ENCODE measurements around the gene TXNDC2.

TXNDC2 gene

GRCh38 chr18:9860682-9861081, 25.1 kb upstream of the TXNDC2 start:
- DNase-seq (ENCODE audit: low read depth in 2 of 2): no peak

- DNase-seq (ENCODE audit: low read depth in 2 of 2): no peak
Observed at GRCh38 chr18:9861157-9861556, 24.6 kb upstream of the TXNDC2 start.

DNA sequence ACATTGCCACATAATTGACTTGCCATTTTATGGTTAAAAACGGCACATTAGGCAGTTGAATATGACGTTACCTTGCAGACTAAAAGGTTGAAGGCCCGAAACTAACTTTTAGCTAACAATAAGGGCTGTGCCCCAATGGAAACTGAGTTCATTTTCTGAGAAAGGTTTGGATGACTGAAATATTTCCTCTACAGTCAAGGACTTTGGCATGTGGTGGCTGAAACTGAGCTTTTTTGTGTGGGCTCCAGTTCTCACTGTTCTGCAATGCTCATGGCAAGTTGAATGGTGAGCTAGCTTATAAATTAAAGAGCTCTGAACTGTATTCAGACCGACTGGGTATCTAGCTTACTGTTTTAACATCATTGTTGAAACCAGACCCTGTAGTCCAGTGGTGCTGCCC, 23.8 kb upstream of the TXNDC2 start:
- DNase-seq (ENCODE audit: low read depth in 2 of 2): no peak

DNA sequence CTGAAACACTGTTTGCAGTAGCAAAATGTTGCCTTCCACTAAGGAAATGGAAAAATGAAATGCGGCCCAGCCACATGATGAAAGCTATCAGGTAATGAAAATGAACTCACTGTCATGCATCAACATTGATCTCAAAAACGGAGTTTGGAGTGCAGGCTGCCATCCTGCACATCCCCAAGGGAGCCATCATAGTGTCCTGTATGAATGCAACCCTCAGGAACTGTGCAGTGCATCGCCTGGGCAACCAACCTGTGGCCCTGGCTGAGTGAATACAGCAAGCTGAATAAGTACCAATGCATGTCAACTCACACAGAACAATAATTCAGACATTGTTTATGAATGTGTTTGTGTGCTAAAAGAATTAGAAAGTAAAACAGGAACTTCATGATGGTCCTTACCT, 23.1 kb upstream of the TXNDC2 start:
- DNase-seq (ENCODE audit: low read depth in 2 of 2): no peak

GRCh38 chr18:9863282-9863681, 22.5 kb upstream of the TXNDC2 start:
- no peak for DNase-seq (ENCODE audit: low read depth in 2 of 2)

- DNase-seq (ENCODE audit: low read depth in 2 of 2): no peak
Observed at GRCh38 chr18:9865764-9866490, 19.8 kb upstream of the TXNDC2 start.

GRCh38 chr18:9866627-9867026, 19.1 kb upstream of the TXNDC2 start:
- no peak for DNase-seq (ENCODE audit: low read depth in 2 of 2)

GRCh38 chr18:9867071-9867594, 18.6 kb upstream of the TXNDC2 start:
- DNase-seq (ENCODE audit: low read depth in 2 of 2): no peak

DNA sequence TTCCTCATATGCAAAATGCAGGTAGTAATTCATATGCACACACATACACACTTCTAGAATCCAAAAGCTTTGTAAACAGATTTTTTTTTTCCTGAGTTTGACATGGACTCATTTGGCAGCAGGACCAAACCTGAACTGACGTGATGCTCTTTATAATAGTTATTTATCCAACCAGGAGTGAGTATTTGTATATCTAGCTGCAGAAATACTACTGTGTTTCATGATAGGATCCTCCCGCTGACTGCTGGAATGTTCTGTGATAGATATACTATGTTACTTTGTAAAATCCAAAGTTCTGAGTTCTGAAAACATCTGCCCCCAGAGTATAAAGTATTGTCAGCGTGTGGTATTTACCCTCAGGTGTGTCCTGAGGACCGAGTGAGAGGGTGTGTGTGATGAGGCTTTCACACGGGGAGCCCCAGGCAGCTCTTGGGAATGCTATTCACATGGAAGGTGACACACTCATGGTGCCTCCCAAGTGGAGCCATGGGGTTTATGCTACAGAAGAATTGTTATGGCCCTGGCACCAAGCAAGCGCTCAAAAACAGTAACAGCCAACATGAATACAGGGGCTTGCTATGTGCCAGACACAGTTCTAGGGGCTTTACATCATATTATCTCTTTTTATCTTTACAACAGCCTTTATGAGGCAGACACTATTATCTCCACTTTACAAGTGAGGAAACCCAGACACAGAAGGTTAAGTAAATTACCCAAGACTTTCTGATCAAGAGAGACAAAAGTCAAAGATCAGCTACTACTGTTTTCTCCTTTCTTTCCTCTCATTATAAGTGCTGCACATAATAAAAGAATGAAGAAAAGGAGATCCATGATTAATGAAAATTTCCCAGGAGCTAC, 16.7 kb upstream of the TXNDC2 start:
- DNase-seq (ENCODE audit: low read depth in 2 of 2): no peak

DNA sequence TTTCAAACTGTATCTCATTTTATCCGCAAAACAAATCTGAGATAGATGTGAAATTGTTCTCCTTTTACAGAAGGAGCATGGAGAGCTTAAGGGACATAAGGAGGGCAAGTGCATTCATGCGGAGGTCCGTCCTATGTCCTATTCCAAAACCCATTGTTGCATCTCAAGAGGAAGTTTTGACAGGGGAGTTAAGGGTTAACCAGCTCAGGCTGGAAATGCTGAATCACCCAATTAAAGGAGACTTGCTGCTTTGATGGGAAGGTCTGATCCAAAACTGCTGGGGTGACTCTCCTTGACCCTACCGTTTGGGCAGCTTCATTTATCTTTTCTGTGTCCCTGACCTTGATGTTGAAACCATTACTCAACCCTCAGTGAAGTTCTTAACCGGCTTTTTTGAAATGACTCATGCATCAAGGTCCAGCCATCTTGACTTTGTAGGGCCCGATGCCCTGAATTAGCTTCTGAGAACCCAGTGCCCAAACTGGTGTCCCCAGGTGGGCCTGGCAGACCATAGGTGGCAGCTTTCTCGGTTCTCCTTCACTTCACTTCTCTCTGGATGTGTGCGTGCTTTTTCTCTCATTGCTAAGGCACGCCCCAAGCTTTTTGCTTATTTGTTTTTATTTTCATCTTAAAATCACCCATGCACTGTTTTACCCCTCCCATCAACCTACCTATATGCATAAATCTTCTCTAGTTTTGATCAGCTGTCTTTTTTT, 15.9 kb upstream of the TXNDC2 start:
- DNase-seq (ENCODE audit: low read depth in 2 of 2): no peak

DNA sequence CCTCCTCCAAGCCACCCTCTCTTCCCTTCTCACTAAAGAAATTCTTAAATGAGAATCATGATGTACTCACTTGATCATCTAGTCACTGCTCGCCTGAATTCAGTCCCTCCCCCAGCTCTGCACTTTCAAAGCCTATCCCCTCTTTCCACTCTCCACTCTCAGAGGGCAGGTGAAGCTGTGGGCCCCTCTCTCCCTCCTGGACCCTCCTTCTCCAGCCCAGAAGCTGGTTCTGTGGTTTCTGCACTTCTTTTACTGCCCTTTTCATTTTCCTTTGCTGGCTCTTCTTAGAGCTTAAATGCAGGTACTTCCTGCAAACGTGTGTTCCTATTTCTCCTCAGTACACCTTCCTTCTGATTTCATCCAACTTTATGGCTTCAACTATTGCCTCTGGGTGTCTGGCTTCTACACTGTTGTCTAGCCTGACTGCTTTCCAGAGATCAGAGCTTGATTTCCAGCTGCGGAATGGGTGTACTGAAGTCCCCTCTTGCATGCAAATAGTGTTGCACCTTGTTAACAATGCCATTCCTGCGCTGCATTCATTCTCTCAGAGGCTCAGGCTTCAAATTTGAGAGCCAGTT, 15.3 kb upstream of the TXNDC2 start:
- no peak for DNase-seq (ENCODE audit: low read depth in 2 of 2)

- DNase-seq (ENCODE audit: low read depth in 2 of 2): no peak
Observed at GRCh38 chr18:9871244-9871746, 14.5 kb upstream of the TXNDC2 start.

GRCh38 chr18:9872823-9873222, 12.9 kb upstream of the TXNDC2 start:
- DNase-seq (ENCODE audit: low read depth in 2 of 2): no peak

DNA sequence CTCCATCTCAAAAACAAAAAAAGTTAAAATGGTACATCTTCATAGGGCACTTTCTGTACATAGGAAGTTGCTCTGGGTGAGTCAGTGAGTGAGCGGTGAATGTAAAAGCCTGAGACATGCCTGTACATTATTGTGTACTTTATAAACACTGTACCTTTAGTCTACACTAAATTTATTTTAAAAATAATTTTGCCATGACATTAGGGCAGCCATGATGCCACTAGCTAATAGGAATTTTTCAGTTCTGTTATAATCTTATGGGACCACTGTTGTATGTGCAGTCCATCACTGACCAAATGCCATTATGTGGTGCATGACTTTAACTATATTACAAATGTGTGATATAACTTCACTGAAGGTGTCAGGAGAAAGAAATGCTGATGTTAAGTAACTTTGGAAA, 11.0 kb upstream of the TXNDC2 start:
- DNase-seq (ENCODE audit: low read depth in 2 of 2): no peak

DNA sequence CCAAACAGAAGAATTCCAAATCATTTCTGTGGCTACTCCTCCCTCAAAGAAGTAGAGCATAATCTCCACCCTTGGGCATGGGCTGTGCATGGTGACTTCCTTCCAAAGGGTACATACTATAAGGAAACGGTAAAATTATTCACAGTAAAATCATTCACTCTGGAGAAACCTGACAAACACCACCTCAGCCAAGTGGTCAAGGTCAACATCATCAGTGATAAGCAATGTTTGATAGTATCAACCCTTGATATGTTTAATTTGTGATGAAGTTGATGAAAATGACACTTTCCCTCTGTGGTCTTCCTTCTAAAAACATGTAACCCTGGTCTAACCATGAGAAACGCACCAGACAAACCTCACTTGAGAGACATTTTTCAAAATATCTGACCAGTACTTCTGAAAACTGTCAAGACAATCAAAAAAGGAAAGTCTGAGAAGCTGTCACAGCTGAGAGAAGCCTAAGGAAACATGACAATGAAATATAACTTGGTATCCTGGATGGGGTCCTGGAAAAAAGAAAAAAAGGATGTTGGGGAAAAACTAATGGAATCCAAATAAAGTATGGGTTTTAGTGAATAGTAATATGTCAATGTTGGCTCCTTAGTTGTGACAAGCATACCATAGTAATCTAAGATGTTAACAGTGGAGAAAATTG, 9.4 kb upstream of the TXNDC2 start:
- DNase-seq (ENCODE audit: low read depth in 2 of 2): no peak

DNA sequence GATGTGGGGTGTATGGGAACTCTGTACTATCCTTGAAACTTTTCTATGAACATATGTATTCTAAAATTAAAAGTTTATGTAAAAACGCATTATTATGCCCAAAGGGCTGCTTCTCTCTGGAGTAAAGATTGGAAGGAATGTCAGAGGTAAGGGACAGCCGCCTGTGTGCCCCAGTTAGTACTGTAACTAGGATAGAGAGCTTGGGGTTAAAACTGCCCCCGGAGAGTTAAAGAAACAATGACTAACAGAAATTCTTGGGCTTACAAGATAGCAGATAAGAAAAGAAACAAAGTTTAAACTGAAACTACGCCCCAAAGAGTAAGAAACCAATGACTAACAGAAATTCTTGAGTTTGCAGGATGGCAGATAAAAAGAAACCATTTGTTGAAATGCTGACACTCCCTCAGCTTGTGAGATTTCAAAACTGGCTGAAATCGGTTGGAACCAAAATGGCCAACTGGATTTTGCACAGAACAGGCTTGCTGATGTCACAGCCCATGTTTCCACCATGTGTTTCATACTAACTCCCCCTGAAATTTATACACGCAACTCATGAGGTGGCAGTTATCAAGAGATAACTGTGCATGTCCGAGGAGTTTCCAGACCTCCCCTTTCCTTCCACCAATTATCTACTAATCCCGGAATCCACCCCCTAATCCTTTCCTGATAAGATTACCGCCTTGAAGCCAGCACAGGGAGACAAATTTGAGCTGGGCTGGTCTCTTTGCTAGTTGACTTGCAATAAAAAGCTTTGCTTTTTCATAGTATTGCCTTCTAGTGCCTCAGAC, 8.7 kb upstream of the TXNDC2 start:
- no peak for DNase-seq (ENCODE audit: low read depth in 2 of 2)

DNA sequence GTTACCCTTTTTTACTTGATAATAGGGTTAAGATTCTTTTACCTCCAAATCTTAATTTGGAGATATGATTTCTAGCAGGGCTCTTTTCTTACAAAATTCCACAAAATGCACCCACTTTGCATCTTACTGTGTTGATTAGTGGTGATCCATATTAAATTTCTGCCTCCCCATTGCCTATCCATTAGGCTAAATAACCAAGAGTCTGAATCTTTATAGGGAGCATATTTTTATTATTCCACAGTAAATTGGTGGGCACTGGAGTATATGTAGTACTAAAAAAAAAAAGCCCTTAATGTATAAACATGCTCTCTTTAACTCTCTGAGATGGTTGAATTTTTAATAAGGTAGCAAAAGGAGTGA, 8.1 kb upstream of the TXNDC2 start:
- no peak for DNase-seq (ENCODE audit: low read depth in 2 of 2)

DNA sequence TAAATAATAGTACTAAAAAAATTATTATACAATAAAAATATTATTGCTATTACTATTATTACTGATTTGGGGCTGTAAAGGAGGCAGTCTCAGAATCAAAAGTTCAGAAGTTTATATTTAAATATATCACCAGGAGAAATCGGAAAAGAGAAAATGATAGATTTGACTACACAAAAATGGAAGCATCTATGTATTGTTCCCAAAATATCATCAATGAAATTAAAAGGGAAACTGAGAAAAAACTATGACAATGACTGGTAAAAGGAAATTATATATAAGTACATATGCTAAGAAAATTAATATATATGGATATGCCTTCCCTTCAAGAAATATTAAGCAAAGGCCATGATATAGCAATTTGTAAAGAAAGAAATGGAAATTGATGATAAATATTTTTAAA, 7.7 kb upstream of the TXNDC2 start:
- no peak for DNase-seq (ENCODE audit: low read depth in 2 of 2)

DNA sequence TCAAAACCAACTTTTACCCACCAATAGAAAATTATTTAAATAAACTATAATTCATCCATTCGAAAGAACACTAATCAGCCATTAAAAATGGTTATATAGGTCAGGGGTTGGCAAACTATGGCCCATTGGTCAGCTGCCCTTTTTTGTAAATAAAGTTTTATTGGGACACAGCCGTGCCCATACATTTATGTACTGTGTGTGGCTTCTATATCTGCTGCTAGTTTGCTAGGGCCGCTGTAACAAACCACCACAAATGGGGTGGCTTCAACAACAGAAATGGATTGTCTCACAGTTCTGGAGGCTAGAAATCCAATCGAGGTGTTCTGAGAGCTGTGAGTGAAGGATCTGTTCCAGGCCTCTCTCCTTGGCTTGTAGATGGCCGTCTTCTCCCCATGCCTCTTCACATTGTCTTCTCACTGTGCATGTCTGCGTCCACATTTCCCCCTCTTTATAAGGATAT, 7.0 kb upstream of the TXNDC2 start:
- DNase-seq (ENCODE audit: low read depth in 2 of 2): no peak

DNA sequence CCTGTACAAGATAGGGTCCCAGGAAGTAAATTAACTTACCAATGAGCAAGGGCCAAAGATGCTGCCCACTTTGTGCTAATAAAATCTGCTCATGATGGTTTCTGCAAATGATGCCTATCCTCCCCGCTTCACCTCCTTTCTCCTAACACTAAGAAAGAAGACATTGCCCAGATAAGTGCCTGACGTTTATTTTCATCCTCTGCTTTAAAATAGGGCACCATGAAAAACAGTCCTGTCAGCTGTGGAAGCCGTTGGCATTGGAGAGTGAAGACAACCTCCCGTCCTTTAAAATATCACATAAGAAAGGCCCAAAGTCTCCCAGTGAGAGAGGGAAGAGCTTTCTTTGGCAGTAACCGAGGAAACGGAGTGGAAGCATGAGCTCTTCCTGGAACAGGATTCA, 1.7 kb upstream of the TXNDC2 start:
- no peak for DNase-seq (ENCODE audit: low read depth in 2 of 2)
